HG03432 (cell line): ENCODE data around the gene CNTNAP1.
A peak's percentile ranks its signal among the peaks of the same experiment; 100 is the strongest.

Experiments
- ATAC-seq: cut with Tn5 transposase; IDR thresholded peaks from one replicate; pipeline ENCODE4 v1.9.1; 2021; ENCODE audit warnings: mild to moderate bottlenecking, moderate library complexity; ENCODE audit not compliant: unreplicated experiment

Gene CNTNAP1

GRCh38 chr17:42684929-42685556 is 2.7 kb downstream of the CNTNAP1 start:
- ATAC-seq = no peak

DNA sequence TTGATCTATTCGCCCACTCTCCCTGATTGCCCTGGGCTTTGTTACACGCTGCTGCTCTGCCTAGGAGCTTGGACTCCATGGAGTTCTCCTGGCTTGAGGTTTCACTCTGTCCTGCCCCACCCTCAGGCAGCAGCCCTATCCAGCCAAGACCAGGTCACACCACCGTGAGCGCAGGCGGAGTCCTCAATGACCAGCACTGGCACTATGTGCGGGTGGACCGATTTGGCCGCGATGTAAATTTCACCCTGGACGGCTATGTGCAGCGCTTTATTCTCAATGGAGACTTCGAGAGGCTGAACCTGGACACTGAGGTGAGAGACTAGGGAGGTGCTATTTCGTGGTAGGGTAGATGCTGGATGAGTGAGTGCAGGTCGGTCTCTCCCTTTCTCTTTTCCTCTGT is 3.5 kb downstream of the CNTNAP1 start:
- no peak for ATAC-seq

- no peak for ATAC-seq
Measured at GRCh38 chr17:42686520-42687128, 4.3 kb downstream of the CNTNAP1 start.

DNA sequence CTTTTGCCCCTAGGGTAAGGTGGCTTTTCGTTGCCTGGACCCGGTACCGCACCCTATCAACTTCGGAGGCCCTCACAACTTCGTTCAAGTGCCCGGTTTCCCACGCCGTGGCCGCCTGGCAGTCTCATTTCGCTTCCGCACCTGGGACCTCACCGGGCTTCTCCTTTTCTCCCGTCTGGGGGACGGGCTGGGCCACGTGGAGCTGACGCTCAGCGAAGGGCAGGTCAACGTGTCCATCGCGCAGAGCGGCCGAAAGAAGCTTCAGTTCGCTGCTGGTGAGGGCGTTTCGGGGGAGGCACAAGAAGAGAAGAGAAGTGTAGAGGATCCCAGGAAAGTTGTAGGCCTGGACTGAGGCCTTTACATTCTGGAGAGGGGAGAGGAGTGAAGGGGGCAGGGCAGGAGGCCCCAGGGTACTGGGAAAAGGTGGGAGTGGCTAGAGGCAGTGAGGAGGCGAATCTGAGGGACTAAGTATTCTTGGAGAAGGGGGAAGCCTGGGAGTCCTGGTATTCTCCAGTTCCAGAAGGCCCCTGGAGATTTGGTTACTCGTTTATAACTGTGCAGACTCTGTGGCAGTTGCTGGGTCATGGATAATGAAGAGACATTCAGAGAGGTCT is 5.5 kb downstream of the CNTNAP1 start:
- ATAC-seq = no peak

DNA sequence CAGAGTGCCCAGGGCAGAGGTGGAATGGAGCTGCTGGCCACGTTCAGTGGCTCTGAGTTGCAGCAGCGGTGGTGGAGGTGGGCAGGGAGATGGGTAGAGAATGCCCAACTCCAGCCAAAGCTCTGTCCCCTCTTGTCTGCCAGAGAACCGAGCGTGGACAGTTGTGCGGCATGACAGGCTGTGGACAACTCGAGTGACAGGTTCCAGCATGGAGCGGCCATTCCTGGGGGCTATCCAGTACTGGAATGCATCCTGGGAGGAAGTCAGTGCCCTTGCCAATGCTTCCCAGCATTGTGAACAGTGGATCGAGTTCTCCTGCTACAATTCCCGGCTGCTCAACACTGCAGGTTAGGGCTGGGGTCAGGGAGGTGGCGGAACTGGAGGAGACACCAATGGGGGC is 8.3 kb downstream of the CNTNAP1 start:
- ATAC-seq = no peak

- no peak for ATAC-seq
Measured at GRCh38 chr17:42691021-42691545, 8.8 kb downstream of the CNTNAP1 start.

DNA sequence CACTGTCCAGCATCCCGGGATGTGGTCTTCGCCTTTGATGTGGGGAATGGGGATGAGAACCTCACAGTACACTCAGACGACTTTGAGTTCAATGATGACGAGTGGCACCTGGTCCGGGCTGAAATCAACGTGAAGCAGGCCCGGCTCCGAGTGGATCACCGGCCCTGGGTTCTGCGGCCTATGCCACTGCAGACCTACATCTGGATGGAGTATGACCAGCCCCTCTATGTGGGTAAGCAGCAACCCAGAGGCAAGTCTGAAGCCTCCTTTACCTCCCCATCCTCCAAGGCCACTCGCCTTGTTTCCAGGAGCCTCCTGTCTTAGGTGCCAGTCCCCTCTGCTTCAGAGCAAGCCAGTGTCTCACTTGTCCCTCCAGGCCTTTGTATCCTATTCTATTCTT is 10.2 kb downstream of the CNTNAP1 start:
- ATAC-seq = no peak

DNA sequence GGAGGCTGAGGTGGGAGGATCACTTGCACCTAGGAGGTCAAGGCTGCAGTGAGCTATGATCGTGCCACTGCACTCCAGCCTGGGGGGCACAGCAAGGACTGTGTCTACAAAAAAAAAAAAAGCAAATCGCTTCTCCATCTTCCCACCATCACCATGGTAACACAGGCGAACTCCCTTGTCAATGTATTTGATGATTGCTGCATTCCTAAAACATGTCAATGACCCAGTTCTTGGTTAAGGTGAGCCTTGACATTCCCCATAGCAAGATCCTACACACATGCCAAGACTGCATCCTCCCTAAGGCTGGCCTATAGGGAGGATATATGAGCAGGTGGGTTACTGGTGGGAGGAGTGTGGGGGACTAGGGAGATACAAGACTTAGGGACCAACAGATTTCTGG is 12.2 kb downstream of the CNTNAP1 start:
- no peak for ATAC-seq

DNA sequence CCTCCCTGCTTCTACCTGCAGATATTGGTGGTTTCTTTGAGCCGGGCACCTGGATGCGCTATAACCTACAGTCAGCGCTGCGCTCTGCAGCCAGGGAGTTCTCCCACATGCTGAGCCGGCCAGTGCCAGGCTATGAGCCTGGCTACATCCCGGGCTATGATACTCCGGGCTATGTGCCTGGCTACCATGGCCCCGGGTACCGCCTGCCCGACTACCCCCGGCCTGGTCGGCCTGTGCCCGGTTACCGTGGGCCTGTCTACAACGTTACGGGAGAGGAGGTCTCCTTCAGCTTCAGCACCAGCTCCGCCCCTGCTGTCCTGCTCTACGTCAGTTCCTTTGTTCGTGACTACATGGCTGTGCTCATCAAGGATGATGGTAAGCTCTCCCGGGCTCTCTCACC is 13.2 kb downstream of the CNTNAP1 start:
- ATAC-seq = no peak

GRCh38 chr17:42697108-42697811 is 14.9 kb downstream of the CNTNAP1 start:
- no peak for ATAC-seq

DNA sequence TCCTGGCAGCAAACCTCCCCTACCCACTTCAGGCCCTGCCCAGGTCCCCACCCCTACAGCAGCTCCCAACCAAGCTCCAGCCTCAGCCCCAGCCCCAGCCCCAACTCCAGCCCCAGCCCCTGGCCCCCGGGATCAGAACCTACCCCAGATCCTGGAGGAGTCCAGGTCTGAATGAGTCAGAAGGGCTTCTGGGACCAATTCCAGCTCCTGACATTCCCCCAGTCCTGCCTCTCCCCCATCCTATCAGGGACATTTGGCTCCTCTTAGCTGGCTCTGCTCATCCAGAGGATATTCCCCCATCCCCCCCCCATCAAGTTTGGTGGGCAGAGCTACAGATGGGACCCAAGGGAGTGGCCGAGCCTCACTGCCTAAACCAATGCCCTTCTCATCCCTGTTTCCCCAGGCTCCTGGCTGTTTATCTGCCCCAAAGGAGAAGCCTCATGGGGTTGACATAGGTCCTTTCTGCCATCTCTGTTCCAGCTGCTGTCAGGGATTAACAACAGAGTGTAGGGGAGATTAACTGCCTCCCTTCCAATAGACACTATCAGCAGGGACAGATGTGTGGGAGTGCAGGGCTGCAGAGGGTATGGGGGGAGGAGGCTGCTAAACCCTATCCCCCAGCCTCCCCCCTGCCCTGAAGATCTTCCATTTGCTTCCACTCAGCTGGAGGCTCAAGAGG is 16.5 kb downstream of the CNTNAP1 start:
- ATAC-seq = no peak

GRCh38 chr17:42699415-42699740 is 17.0 kb downstream of the CNTNAP1 start:
- no peak for ATAC-seq

GRCh38 chr17:42700586-42701289 is 18.4 kb downstream of the CNTNAP1 start:
- ATAC-seq = no peak

DNA sequence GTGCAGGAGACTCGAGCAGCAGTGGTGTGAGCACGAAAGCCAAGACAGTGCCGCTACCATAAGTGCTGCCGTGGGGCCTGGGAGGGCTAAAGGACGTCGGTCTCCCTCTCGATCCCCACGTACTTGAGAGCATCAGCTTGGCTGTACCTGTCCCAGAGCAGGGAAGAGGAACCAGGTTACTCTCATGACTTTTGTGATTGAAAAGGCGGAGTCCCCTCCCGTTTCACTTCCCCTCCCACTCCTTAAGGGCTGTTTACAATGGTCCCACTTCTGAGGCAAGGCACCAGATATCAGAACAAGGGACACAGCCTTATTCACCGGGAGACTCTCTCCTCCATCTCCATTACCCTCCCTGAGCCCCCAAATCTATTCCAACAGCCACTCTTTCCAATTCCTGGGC is 20.1 kb downstream of the CNTNAP1 start:
- no peak for ATAC-seq

DNA sequence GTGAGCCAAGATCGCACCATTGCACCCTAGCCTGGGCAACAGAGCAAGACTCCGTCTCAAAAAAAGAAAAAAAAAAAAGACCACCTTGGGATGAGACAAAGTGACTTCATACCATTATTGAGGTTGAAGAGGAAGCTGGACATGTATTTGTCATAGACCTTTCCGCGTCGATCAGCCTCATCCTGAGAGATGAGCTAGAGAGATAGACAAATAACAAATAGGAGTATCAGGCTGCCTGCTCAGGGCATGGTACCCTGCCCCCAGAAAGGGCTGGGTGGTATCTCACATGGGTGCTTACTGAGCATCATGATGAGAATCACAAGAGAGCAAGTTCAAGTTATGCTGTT is 22.1 kb downstream of the CNTNAP1 start:
- no peak for ATAC-seq

DNA sequence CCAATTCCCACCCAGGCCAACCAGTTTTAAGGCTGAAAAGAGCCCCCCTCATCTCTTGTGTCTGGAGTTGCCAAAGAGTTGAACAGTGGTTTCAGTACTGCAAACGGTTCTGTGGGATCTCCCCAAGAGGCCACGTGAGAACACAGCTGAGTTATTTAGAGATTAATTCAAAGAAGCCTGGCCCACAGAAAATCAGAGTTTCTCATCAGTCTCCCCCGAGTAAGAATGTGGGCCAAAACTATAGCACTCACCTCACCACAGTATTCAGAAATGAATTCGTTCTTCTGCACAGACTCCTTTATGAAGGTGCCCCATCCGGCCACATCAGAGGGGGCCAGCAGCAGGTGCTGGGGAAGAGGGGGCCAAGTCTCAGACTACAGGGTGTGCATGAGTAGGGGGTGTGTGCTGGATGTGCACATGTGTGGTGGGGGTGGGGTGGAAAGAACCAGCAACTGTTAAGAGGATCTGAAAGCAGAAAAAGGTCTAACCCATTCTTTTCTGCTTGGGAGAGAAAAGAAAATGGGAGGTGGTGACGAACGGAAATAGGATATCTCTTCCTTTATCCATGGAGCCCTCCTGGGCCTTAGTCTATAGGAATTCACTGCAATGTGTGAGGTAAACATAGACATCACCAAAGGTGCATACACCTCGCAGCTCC is 22.6 kb downstream of the CNTNAP1 start:
- ATAC-seq = peak; percentile 77

GRCh38 chr17:42706732-42707131 is 24.4 kb downstream of the CNTNAP1 start:
- ATAC-seq = no peak

GRCh38 chr17:42708588-42708987 is 26.3 kb downstream of the CNTNAP1 start:
- ATAC-seq = no peak

- ATAC-seq = no peak
Measured at GRCh38 chr17:42709561-42709960, 27.2 kb downstream of the CNTNAP1 start.

DNA sequence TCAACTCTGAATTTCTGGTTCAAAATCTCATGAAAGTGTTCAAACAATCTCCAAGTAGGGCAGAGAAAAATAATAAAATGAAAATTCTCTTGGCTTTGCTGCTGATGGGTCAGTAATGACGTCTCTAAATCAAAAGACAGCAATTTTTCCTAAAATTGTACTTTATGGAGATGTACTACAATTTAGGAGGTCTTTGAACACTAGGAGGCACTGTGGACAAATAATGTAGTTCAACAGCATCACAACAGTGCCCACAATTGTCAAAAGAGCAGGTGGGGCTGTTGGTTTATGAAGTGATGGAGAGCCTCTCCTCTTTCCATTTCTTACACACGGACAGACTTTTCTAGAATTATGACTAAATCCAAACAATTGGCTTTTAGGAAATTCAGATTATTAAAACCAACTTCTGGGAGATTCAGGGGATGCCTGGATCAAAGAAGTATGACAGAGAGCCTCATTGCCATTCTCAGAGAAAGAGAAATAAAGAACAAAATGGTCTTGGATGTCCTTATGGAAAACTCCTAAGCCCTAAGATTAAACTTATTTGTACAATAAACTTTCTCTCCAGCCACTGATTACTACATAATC is 38.8 kb downstream of the CNTNAP1 start:
- no peak for ATAC-seq
